NCI-H1694 (cell line): Measurements from ENCODE around the gene TCN2.
A peak's percentile ranks its signal among the peaks of the same experiment; 100 is the strongest.
"Not testable (repeated sequence)": the region's sequence is repeated elsewhere in the genome, so short reads cannot be mapped to it uniquely, and the experiment has no call there.

Experiments used
- DNase-seq: peaks from one replicate; lab custom pipeline; 2025; lab: John Stamatoyannopoulos, UW

Gene TCN2

DNA sequence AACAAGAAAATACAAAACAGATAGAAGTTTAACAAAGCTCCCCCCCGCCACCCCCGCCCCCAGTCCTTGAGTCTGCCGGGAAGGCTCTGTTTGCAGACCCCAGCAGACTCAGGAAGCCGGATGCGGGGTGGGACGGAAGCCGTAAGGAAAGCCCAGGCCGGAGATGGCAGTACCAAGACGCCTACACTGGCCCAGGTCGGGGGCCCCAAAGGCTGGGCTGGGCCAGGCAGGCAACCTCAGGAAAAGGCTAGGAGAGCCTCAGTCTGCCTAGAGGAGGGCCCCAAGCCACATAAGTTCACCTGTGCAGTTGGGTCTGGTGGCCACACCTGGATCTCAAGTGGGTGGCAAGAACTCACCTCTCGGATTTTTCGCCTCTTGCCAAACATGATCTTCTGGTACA lies 28.5 kb upstream of the TCN2 start:
- no peak for DNase-seq

DNA sequence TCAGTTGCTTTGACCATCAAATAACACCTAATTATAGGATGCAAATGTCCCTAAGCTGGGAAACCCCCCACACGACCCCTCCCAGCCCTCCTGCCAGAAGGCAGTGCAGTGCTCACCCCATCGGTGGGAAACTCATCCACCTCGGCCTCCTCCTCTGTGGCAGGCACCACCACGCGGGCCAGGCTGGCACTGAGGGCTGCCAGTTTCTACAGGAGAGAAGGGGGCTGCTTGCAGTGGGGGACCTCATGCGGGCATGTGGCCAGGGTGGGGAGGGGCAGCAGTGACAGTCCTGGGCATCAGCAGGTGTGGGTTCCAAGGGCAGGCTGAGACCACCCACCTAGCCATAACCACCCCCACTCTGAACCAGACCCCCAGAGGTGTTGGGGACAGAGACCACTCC lies 26.1 kb upstream of the TCN2 start:
- no peak for DNase-seq

DNA sequence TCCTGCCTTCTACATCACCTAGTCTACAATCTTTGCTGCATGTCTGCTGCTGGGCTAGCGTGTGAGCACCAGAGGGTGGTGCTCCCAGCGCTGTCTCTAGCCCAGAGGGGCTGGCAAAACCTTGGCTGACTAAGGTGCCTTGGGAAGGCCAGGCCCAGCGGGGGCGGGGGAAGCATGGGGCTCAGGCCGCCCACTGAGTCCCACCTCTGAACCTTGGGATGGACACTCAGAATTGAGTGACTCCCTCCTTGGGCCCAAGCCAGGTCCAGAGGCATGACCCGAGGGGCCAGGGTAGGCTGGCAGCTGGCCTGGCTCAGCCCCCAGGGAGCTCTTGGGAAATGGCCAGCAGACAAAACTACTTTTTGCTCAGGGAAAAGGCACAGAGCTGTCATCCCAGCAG lies 24.9 kb upstream of the TCN2 start:
- no peak for DNase-seq

DNA sequence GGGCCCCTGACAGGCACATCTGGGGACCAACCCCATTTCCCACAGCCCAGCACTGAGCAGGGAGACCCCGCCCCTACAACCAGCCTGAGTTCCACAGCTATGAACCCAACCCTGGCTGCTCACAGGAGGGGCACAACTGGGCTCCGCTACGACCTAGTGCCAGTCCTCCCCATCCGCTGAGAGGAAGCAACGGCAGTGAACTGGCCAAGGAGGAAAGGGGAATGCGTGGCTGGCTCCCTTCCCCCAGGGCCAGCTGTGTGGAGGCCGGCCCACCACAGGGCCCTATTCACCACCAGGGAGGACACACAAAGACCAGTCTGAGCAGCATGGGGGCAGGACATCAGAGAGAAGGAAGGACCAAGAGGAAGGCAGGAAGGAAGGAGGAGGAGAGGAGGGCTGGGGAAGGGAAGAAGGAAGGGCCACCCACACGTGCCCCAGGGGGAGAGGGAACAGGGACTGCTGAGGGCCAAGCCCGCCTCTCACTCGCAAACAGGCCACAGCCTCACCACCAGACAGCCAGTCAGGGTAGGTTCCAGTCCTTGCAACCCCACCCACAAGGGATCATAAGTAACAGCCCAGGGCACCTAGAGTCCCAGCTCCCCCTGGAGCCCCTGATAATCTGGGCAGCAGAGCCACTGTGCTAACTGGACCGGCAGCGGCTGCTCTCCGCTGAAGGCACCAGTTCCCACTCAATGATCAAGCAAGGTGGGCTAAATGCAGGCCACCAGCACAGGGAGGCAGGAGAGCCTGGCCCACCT lies 24.0 kb upstream of the TCN2 start:
- DNase-seq = no peak

DNA sequence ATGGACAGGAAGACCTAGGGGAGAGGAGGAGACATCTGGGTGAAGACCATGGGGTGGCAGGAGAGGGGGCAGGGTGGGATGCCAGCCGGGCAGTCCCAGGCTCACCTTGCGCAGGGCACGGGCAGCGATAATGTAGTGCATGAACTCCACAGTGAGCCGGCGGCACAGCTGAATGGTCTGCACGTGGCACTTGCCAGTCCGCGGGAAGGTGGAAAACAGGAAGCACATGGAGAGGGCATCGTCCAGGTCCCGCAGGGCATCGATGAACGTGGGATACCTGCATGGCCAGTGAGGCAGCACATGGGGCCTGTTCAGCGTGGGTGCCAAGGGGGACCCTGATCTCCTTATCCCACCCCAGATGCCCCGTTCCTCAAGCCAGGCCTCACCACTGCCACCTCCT lies 22.5 kb upstream of the TCN2 start:
- no peak for DNase-seq

DNA sequence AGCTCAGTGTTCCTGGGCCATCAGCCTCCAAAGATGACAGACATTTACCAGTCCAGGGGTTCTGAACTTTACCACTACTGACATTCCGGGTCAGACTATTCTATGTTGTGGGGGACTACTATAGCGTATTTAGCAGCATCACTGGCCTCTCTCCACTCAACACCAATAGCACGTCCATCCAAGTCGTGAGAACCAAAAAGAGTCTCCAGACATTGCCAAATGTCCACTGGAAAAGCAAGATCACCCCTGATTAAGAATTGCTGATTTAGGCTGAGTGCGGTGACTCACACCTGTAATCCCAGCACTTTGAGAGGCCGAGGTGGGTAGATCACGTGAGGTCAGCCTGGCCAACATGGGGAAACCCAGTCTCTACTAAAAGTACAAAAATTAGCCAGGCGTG lies 20.6 kb upstream of the TCN2 start:
- no peak for DNase-seq

DNA sequence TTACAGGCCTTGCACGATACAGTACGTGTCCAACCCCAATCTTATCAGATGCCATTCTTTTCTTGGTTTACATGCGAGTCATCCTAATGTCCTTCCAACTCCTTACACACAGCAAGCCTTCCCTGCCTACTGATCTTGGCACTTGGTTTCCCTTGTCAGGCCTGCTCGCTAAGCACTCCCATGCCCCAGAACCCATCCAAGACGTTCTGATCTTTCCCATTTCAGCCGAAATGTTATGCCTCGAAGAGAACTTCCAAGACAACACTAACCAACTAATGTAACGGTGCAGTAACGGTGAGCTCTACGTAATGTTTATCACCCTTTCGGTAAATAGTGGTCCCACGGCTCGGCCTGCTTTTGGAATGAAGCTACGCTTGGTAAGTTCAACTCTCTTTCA lies 15.8 kb upstream of the TCN2 start:
- DNase-seq = no peak

DNA sequence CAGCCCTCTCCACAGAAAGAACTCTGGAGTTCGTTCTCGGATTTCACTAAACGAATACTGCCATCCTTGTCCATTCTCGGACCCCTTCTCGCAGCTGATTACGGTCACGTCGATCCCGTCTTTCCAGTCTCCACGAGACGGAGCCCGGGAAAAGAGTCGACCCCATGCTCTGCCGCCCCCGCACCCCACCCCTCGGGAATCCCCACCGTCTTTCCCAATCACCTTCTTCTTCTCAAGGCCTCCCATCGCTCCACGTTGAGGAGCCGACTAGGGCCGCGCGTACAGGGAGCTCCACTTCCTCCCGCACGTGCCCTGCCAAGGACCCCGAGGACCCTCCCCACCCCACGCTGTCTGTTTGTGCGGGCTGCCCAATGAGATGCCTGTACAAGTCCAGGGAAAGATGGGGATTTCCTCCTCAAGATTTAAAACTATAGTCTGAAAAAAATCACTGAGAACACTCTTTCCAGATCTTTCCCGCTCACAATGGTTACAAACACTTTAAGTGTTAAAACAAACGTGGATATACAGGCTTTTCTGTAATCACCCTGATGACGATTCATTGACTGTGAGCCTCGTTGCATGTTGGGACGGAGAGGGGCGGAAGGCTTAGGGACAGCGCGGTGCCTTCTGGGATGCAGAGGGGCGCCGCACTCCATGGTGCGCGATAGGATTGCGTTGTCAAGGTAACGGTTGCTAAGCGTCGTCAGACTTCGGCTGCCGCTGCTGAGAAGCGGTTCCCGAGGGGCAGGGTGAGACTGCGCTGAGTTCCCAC lies 15.2 kb upstream of the TCN2 start, which contains the start of gene PES1:
TSS of gene PES1 (minus strand) at position 323 of the 772 bp plus-strand sequence. CDS start at position 246, 77 bp downstream.
- DNase-seq = peak; percentile 96

DNA sequence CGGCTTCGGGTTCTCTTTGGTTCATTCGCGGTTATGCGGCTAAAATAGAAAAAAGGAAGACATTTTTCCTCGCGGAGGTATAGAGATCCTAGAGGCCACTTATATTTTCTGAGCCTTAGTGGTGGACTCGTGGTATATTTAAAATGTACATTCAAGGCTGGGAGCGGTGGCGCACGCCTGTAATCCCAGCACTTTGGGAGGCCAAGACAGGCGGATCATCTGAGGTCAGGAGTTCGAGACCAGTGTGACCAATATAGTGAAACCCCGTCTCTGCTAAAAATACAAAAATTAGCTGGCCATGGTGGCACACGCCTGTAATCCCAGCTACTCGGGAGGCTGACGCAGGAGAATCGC lies 14.6 kb upstream of the TCN2 start:
- DNase-seq = not testable (repeated sequence)

DNA sequence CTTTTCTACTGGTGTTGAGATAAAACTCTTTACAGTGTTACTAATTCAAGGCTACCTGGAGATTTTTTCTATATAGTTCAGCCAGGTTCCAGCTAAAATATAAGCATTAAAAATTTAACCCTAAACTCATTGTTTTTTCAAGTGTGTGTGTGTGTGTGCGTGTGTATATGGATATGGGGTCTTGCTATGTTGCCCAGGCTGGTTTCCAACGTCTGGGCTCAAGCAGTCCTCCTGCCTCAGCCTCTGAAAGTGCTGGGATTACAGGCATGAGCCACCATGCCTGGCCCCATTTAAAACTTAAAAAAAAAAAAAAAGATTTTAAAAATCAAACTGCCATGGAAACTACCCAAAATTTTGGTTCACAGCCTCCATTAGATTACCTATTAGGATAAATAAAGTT lies 10.8 kb upstream of the TCN2 start:
- DNase-seq = no peak

DNA sequence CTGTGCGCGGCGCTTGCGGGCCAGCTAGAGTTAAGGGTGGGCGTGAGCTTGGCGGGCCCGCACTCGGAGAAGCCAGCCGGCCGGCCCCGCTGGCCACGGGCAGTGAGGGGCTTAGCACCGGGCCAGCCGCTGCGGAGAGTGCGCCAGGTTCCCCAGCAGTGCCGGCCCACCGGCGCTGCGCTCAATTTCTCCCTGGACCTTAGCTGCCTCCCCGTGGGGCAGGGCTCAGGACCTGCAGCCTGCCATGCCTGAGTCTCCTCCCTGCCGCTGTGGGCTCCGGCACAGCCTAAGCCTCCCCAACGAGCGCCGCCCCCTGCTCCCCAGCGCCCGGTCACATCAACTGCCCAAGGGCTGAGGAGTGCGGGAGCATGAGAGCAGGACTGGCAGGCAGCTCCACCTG lies 10.1 kb upstream of the TCN2 start:
- DNase-seq = no peak

DNA sequence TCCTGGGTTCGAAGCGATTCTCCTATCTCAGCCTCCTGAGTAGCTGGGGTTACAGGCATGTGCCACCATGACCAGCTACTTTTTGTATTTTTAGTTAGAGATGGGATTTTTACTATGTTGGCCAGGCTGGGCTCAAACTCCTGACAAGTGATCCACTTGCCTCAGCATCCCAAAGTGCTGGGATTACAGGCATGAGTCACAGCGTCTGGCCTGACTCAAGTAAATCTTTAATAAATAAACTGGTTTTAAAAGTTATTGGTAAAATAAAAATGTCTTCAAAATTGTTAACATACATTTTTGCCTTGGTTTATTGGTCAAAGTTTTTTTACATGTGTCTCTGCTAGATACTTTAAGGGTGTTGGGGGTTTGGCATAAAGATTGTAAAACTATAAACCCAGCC lies 8.0 kb upstream of the TCN2 start:
- DNase-seq = no peak

DNA sequence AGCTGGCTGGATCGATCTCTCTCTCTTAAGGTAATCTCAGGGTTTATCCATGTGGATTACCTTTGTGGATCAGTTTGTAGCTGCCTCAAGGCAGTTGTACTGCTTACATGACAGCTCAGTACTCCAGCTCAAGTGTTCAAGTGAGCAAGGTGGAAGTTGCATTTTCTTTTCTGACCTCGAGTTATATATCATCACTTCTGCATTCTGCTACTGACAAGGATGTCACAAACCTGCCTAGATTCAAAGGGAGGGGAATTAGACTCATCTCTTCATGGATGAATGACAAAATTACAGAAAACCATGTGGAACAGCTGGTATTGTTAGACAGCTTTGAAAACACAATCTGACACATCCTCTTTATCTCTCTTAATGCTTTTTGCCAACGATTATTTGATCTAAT lies 6.1 kb upstream of the TCN2 start:
- peak; percentile 50 for DNase-seq

DNA sequence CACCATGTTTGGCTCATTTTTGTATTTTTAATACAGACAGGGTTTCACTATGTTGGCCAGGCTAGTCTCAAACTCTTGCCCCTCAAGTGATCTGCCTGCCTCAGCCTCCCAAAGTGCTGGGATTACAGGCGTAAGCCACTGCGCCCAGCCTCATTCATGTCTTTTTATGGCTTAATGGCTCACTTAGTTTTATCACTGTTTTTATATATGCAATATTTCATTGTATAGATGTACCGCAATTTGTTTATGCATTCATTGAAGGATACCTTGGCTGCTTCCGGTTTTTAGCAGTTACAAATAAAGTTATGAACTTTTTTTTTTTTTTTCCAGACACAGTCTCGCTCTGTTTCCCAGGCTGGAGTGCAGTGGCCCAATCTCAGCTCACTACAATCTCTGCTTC lies 5.5 kb upstream of the TCN2 start:
- no peak for DNase-seq

DNA sequence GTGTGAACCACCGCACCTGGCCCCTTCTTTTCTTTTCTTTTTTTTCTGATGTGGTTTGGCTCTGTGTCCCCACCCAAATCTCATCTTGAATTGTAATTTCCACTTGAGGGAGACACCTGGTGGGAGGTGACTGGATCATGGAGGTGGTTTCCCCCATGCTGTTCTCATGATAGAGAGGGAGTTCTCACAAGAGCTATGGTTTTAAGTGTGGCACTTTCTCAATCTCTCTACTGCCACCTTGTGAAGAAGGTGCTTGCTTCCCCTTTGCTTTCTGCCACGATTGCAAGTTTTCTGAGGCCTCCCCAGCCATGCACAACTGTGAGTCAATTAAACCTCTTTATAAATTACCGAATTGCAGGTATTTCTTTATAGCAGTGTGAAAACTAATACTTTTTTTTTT lies 4.9 kb upstream of the TCN2 start:
- no peak for DNase-seq

DNA sequence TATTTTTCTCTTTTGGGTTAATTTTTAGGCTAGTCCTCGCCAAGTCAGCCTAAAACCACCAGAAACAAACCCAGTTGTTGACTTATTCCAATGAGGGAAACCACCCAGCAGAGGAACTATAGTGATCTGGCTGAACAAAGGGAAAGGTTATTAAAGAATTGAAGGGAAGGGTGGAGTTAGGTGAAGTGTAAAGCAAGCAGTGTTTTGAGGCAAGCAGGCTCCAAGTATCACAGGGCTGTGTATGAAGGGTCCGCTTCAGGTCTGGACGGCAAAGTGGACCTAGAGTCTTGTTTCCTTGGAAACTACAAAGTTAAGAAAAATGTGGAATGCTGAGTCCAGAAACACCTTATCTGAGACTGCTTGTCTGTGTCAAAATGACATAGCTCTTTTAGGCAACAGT lies 3.2 kb upstream of the TCN2 start:
- no peak for DNase-seq

DNA sequence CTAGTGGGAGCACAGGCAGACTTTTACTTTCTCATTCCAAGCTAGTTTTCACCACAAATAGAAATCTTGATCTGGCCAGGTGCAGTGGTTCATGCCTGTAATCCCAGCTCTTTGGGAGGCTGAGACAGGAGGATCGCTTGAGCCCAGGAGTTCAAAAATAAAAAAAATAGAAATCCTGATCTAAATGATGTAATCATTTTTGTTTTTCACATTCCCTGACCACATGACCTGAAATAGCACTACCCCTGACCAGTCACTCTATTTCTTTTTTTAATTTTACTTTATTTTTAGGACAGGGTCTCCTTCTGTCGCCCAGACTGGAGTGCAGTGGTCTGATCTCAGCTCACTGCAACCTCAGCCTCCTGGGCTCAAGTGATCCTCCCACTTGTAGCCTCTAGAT lies 2.3 kb upstream of the TCN2 start:
- no peak for DNase-seq

DNA sequence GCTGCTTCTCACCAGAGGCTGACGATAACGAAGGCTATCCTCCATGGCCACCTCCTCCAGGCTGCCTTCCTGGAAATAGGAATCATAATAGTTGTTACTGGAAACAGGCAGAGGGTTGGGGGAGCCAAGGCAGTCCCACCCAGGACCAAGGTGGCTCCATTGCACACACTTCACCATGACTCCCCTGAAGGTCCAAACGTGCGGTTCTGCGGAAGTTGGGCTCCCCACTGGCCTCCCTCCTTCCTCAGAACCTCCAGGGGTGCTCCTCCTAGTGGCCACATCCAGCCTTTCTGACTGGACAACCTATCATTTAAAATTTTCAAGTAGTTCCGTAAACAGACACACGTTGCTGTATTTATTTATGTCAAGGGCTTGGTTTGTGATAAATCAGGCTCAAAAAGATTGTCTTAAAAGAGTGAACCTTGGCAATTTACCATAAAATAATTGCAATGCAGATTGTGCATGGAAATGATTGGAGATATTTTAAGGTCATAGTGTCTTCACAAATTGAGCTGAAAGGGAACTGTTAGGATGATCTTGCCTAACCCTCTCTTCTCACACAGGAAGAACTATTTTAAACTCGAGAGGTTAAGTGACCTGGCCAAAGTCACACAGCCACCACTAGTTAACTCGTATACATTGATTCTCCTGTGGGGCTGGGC lies 1.4 kb upstream of the TCN2 start:
- no peak for DNase-seq

DNA sequence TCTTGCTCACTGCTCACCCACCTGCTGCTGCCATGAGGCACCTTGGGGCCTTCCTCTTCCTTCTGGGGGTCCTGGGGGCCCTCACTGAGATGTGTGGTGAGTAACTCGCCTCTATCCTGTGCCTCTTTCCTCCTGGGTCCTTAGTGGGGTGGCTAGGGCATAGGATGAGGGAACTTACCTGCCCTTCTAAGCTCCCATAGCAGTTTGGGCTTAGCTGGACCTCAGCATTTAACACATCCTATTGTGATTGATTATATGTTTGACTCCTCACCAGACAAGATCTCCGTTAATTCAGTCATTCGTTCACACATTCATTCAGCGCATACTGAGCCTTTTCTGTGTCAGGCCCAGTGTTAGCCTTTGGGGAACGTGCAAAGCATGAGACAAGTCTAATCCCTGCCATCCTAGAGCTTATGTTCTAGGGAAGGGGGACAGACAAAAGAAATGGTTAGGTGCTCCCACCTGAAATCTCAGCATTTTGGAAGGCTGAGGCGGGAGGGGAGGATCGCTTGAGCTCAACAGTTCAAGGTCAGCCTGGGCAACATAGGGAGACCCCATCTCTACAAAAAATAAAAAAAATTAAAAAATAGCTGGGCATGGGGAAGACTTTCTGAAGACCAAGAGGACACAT lies 441 bp downstream of the TCN2 start:
- no peak for DNase-seq

DNA sequence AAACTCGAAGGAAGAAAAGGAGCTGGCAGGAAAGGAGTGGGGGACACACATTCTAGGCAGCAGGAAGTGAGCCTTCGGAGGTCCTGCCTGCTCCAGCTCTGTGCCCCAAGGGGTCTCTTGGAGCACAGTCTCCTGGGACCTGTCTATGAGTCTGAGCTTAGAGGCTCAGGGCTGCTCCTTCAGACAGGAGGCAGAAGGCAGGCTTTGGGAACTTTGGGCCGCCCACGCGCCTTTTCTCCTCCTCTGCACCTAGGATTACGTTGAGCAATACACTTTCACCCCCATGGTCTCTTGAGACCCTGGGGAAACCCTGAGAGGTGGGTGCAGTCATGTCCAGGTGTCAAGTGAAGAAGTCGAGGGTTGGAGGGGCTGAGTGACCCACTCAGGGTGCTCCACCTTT lies 965 bp downstream of the TCN2 start:
- DNase-seq = no peak

DNA sequence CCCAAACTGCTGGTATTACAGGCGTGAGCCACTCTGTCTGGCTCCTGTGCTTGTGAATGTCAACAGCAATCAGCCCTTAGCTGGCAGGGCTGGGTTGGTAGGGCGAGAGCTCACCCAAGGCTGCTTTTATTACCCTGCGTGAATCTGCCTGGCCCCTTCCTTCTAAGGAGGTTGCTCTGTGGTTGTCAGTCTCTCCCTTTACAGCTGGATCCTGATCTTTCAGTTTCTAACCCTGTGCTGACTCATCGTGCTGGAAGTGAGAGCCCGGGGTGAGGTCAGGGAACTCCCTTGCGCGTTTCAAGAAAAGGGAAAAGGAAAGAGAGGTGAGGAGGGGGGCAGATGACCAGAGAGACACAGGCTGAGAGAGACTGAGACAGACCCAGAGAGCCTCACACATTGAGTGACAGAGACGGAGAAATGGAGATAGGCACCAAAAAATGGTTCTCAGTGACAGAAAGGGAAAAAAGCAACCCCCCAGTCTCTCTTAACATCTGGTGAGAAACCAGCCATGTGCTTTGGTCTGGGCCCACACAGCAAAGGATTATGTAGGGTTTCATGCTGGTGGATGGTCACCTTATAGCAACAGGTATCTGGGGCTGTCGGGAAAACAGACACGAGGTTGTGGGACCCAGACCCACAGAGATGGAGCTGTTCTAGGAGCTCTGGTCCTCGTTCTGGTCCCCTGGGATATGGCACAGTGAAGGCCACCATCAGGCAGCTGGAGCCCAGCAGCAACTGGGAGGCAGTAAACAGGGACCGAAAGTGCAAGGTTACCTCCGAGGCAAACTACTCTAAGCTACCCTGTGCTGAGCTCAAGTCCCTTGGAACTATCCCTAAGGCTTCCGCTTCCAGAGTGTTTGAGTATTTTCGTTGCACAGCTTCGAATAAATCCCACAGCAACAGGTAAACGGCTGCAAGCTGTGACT lies 2.5 kb downstream of the TCN2 start:
- DNase-seq = no peak

DNA sequence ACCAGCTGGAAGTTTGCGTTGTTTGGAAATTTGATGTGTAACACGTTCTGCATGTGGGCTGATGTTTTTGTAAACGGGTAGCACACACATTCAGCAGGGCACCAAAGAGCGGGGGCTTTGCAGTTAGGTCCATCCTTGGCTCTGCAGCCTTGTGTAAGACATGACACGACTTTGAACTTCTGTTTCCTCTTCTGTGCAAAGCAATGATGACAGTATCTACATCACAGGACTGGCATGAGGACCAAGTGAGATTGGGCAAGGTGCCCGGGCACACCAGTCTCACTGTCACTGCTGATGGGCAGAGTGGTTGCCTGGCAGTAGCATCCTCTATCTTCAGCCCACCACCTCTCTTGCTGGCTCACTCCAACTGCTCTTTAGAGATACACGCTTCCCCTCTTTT lies 3.3 kb downstream of the TCN2 start:
- DNase-seq = no peak
